A673 (cell line): ENCODE data around the gene HEPHL1.

ENCODE experiments used
- EZH2 ChIP-seq: fragments of 200-600 bp; sonication (generic); IDR thresholded peaks from 2 replicates; pipeline ENCODE4 v1.6.1; 2017; ENCODE audit warnings: borderline replicate concordance, low read depth, mild to moderate bottlenecking, mixed read lengths, antibody characterized with exemption, low read length; ENCODE audit not compliant: poor library complexity, severe bottlenecking
- TF ChIP-seq, protein P1 (sequence below): fragments of 300-800, 200-600 bp; sonication (generic); conservative IDR thresholded peaks from 2 replicates; pipeline ENCODE4 v1.5.1; 2017; ENCODE audit warnings: low read depth, mild to moderate bottlenecking, antibody characterized with exemption, low read length, moderate library complexity, mixed read lengths

- TF ChIP-seq, protein P1, sequence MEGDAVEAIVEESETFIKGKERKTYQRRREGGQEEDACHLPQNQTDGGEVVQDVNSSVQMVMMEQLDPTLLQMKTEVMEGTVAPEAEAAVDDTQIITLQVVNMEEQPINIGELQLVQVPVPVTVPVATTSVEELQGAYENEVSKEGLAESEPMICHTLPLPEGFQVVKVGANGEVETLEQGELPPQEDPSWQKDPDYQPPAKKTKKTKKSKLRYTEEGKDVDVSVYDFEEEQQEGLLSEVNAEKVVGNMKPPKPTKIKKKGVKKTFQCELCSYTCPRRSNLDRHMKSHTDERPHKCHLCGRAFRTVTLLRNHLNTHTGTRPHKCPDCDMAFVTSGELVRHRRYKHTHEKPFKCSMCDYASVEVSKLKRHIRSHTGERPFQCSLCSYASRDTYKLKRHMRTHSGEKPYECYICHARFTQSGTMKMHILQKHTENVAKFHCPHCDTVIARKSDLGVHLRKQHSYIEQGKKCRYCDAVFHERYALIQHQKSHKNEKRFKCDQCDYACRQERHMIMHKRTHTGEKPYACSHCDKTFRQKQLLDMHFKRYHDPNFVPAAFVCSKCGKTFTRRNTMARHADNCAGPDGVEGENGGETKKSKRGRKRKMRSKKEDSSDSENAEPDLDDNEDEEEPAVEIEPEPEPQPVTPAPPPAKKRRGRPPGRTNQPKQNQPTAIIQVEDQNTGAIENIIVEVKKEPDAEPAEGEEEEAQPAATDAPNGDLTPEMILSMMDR, result no peak
- no peak for TF ChIP-seq EZH2
These were observed at the start of gene HEPHL1 for GRCh38 chr11:94020777-94021481.
